Common myeloid progenitor, CD34-positive (primary cell): Measurements from ENCODE around the gene TBXAS1. TPM values are rescaled to one million over a fixed set of nuclear protein-coding genes. Genes with fewer than 3 reads are reported as not detected.
A peak's percentile ranks its signal among the peaks of the same experiment; 100 is the strongest.

ENCODE experiments used
- CTCF ChIA-PET: fragments of 350-600 bp; sonication (Branson Sonifier 250); formaldehyde crosslinking; loops from one replicate; lab custom pipeline; 2021; ENCODE audit warnings: antibody characterized with exemption; lab: Charles Lee
- POLR2A ChIA-PET: fragments of 350-600 bp; sonication (Branson Sonifier 250); formaldehyde crosslinking; loops from one replicate; lab custom pipeline; 2021; ENCODE audit warnings: antibody characterized with exemption; lab: Charles Lee
- DNase-seq, 3 donors: peaks; one replicate each; pipeline versions ENCODE4 v3.0.0 to v3.0.0-alpha.2; 2013
- H3K27ac ChIP-seq, 2 experiments: 1 replicate in 1 of 2; 2 replicates in 1 of 2; pipeline ENCODE4 v1.7.0; 2013; ENCODE audit warnings: inconsistent platforms in 2 of 2, low read length in 2 of 2, mild to moderate bottlenecking in 2 of 2, low read depth in 1 of 2, moderate library complexity in 1 of 2; ENCODE audit not compliant: severe bottlenecking in 2 of 2, insufficient read depth in 1 of 2, poor library complexity in 1 of 2
- H3K27me3 ChIP-seq, 5 experiments: replicated peaks in 2 of 5; 1 replicate in 3 of 5; 2 replicates in 2 of 5; pipeline versions ENCODE4 v1.6.1 to v1.7.0; 2013; ENCODE audit warnings: low read length in 4 of 5, mild to moderate bottlenecking in 2 of 5, moderate library complexity in 2 of 5, inconsistent platforms in 1 of 5; ENCODE audit not compliant: insufficient read depth in 5 of 5, control insufficient read depth in 4 of 5
- H3K36me3 ChIP-seq, 4 experiments: 1 replicate in 2 of 4; 2 replicates in 2 of 4; pipeline versions ENCODE4 v1.6.1 to v1.7.0; 2013; ENCODE audit warnings: low read length in 3 of 4, control low read depth in 1 of 4, mild to moderate bottlenecking in 1 of 4; ENCODE audit not compliant: control insufficient read depth in 4 of 4, insufficient read depth in 4 of 4
- H3K4me1 ChIP-seq, 4 experiments: 1 replicate in 3 of 4; 2 replicates in 1 of 4; pipeline versions ENCODE4 v1.6.1 to v1.7.1; 2013; ENCODE audit warnings: low read length in 3 of 4, mild to moderate bottlenecking in 3 of 4, control low read depth in 1 of 4, inconsistent platforms in 1 of 4, moderate library complexity in 1 of 4; ENCODE audit not compliant: control insufficient read depth in 4 of 4, insufficient read depth in 4 of 4; ENCODE audit errors: control extremely low read depth in 1 of 4
- H3K4me3 ChIP-seq, 7 experiments: 1 replicate in 4 of 7; 2 replicates in 3 of 7; pipeline versions ENCODE4 v1.5.1 to v1.7.0; 2013; ENCODE audit warnings: mild to moderate bottlenecking in 7 of 7, low read length in 6 of 7, moderate library complexity in 6 of 7, inconsistent platforms in 2 of 7, low read depth in 2 of 7, control low read depth in 1 of 7; ENCODE audit not compliant: insufficient read depth in 4 of 7, control insufficient read depth in 1 of 7; ENCODE audit errors: extremely low read depth in 1 of 7
- H3K9me3 ChIP-seq, 5 experiments: 1 replicate in 4 of 5; 2 replicates in 1 of 5; pipeline versions ENCODE4 v1.6.1 to v1.7.1; 2013; ENCODE audit warnings: low read length in 4 of 5, mild to moderate bottlenecking in 2 of 5, inconsistent platforms in 1 of 5, low read depth in 1 of 5, moderate library complexity in 1 of 5; ENCODE audit not compliant: control insufficient read depth in 4 of 5, insufficient read depth in 2 of 5; ENCODE audit errors: control extremely low read depth in 1 of 5
- WGBS: methylation state at CpG from one replicate; pipeline ENCODE4 v1.1.5; 2013; ENCODE audit not compliant: insufficient coverage; 5-methylcytosine and 5-hydroxymethylcytosine counted together
- polyA plus RNA-seq: library from polyadenylated mRNA; unstranded; fragments of 120-200 nt; gene quantifications from one replicate; pipeline ENCODE4 v1.2.1, GENCODE V29; 2013

Gene TBXAS1
- 97.3 TPM for polyA plus RNA-seq

DNA sequence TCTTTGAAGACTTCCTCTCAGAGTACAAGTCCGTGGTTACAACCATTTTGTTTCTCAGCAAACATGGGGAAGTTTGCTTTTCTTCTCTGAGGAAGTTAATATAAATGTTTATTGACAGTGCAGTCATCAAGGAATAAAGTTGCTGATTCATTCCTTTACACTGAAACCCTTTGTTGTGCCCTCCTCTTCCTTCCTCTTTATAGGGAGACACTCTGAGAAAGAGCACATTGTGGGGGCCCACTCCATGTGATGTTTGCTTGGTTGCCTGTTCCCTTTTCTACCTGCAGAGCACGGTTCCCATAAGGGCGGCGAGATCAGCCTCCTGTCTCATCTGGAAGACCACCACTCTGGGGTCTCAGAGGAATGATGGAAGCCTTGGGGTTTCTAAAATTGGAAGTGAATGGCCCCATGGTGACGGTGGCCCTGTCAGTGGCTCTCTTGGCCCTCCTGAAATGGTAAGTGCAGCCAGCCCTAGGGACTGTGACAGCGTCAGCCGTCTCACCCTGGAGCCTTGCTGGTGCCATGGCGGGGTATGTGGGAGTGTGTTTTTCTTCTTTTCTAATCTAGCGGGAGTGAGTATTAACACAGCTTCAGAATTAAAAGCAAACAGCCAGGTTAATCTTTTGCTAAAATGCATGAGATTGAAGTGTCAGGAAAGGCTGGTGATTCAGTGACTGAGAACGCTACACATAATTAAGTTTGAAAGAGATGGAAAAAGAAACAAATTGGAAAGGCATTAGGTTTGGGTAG lies at the start of gene TBXAS1:
TBXAS1 (plus strand) TSS at position 240 of the 750 bp plus-strand sequence; CDS start at position 367, 127 bp downstream.
- Histone ChIP-seq H3K27me3 (no peaks in the 10 kb centered on the region), H3K9me3 (peaks cover 0 to 21% (median 2%) of the 10 kb centered on the region in 5 experiments), H3K27ac (peak within 1 kb of the TSS; percentile 65 to 82), H3K4me1 (peaks cover 20 to 30% (median 21%) of the 10 kb centered on the region in 4 experiments), H3K4me3 (peak within 1 kb of the TSS in 6 of 7 experiments; percentile 31 to 64 (median 58)), H3K36me3 (peaks cover 0 to 12% (median 3%) of the 10 kb centered on the region in 4 experiments)
- DNase-seq = peak; percentile 87 to 98 (median 95)
- 0% methylated on average over 5 of the region's 10 CpGs for WGBS
- POLR2A ChIA-PET = no interaction called here
- CTCF ChIA-PET = interaction anchor here (1.7 to 2.0 kb wide), 3 partner anchors 8 to 60 kb away, joined by 4 to 6 read pairs (median 4); no protein-coding TSS in a partner anchor

DNA sequence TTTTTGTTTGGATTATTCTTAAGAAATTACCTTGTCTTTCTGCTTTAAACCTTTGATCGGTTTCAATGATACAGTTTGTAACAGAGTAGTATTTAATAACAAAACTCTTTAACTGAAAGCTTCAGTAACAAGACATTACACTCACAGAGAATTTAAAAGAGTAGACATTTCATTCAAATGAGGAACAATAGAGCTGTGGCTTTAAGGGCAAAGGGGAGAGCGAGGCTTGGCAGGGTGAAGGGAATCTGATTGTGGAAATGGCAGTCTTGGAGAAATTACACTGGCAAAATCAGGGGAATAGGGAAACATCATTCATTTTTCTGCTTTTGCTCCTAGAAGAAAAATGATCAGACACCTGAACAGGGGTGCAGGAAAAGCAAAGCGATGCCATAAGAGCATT lies 46.1 kb upstream of the TBXAS1 start:
- CTCF ChIA-PET = interaction anchor here (1.1 kb wide), 1 partner anchor 11 kb away, joined by 3 read pairs; no protein-coding TSS in a partner anchor
- Histone ChIP-seq H3K27me3 (peaks cover 0 to 4% (median 0%) of the 10 kb centered on the region in 5 experiments), H3K36me3 (no peaks in the 10 kb centered on the region), H3K27ac (no peak overlapping the region), H3K4me1 (peaks cover 4 to 10% (median 9%) of the 10 kb centered on the region in 4 experiments), H3K9me3 (no peaks in the 10 kb centered on the region), H3K4me3 (no peak overlapping the region)
- POLR2A ChIA-PET = no interaction called here
- DNase-seq = no peak
- WGBS = 92% methylated on average over 2 of the region's 3 CpGs

DNA sequence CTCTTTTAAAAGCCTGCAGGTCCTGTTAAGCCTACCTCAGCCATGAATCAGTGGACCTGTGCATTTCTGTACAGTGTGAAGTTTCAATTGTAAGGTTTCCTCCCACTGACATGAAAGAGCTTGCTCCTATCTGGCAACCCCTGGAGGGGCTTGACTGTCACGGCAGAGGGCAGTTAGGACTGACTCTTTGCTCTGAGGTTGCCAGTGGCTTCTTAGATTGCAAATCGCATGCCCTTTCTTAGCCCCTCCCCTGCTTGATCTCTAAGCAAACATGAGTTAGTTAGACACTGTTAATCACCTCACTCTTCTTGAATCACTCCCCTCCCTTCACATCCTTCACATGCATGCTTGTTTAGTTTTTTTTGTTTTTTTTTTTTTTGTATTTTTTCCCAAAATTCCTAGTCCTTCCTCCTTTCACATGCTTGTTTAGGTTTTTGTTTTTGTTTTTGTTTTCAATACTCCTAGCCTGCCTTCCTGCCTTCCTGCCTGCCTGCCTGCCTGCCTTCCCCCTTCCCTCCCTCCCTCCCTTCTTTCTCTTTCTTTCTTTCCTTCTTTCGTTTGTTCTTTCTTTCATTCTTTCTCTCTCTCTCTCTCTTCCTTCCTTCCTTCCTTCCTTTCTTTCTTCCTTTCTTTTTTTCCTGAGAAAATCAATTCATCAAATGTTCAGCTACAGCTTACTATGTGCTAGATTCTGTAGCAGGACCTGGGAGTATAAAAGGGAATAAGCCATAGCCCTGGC lies 45.2 kb upstream of the TBXAS1 start:
- Histone ChIP-seq H3K9me3 (no peaks in the 10 kb centered on the region), H3K4me3 (no peak overlapping the region), H3K4me1 (peaks cover 2 to 4% (median 3%) of the 10 kb centered on the region in 4 experiments), H3K27me3 (peaks cover 0 to 4% (median 0%) of the 10 kb centered on the region in 5 experiments), H3K36me3 (no peaks in the 10 kb centered on the region), H3K27ac (no peak overlapping the region)
- ChIA-PET CTCF (interaction anchor here (0.6 to 1.7 kb wide), 4 partner anchors 10 to 37 kb away, joined by 3 to 4 read pairs (median 4); no protein-coding TSS in a partner anchor), POLR2A (no interaction called here)
- 78% methylated on average over 3 of the region's 3 CpGs for WGBS
- peak in 1 of 3 donors; percentile 18 for DNase-seq

DNA sequence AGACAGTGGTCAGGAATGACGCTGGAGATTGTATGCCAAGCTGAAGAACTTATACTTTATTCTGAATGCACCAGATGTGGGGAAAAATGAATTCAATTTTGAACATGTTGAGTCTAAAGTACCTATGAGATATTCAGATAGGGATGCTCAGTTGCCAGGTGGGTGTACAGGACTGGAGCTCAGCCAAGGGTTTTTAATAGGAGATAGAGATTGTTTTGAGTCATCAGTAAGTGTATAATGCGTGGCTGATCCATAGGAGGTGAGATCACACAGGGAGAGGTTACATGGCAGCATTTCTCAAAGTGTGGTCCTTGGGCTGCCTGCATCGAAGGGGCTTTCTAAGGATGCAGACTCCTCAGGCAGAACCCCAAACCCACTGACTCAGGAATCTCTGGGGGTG lies 44.4 kb upstream of the TBXAS1 start:
- no peak overlapping the region for H3K4me3 ChIP-seq
- POLR2A ChIA-PET = no interaction called here
- no peak overlapping the region for H3K27ac ChIP-seq

DNA sequence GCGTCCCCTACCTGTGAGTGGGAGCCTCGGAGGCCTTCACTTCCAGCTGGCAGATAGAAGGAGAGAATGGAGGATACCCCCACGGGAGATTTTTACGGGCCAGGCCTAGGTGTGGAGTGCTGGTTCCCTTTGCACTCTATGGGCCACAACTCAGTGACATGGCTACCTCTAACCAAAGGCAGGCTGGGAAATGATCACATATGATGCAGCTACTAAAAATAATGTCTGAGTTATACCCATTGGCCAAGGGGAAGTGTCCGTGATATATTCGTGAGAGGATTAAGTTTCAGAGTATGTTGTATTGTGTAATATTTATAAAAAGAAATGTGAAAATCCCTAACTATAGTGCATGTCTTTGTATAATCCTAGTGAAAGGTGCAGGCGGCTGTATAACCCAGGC lies 37.7 kb upstream of the TBXAS1 start:
- H3K9me3 ChIP-seq = no peaks in the 10 kb centered on the region
- 96% methylated on average over 6 of the region's 7 CpGs for WGBS
- no peaks in the 10 kb centered on the region for H3K4me1 ChIP-seq
- no peak for DNase-seq
- POLR2A ChIA-PET = no interaction called here
- H3K27ac ChIP-seq = no peak overlapping the region
- H3K27me3 ChIP-seq = no peaks in the 10 kb centered on the region
- H3K4me3 ChIP-seq = no peak overlapping the region
- no peaks in the 10 kb centered on the region for H3K36me3 ChIP-seq
- CTCF ChIA-PET = no interaction called here

More for the DNA sequence above, 44.4 kb upstream of the TBXAS1 start:
- 100% methylated on average over 3 of the region's 3 CpGs for WGBS
- no peaks in the 10 kb centered on the region for H3K36me3 ChIP-seq
- CTCF ChIA-PET = interaction anchor here (0.6 to 1.7 kb wide), 3 partner anchors 15 to 38 kb away, joined by 3 to 4 read pairs (median 4); no protein-coding TSS in a partner anchor
- no peaks in the 10 kb centered on the region for H3K27me3 ChIP-seq
- no peak for DNase-seq
- no peaks in the 10 kb centered on the region for H3K9me3 ChIP-seq
- peaks cover 0 to 2% (median 0%) of the 10 kb centered on the region in 4 experiments for H3K4me1 ChIP-seq

DNA sequence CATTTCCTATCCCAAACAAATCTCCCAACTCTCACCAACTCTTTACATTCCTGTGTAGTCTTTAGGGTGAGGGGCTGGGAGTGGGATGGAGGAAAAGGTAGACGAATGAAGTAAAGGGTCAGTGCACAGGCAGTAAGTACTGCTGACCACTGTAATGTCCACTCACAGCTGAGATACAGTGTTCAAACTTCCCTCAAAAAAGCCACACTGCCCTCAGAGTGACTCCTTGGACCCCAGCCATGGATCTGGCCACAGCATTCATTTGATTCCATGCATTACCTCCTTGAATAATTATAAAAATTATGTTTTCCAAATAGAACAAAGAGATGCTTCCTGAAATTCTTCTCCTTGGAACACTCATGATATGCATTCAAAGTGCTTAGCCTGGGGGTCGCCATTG lies 31.5 kb upstream of the TBXAS1 start:
- H3K9me3 ChIP-seq = peaks cover 0 to 4% (median 0%) of the 10 kb centered on the region in 5 experiments
- 90% methylated on average over 2 of the region's 2 CpGs for WGBS
- H3K4me1 ChIP-seq = peaks cover 0 to 11% (median 5%) of the 10 kb centered on the region in 4 experiments
- ChIA-PET POLR2A (no interaction called here), CTCF (no interaction called here)
- no peak for DNase-seq
- H3K27me3 ChIP-seq = no peaks in the 10 kb centered on the region
- no peak overlapping the region for H3K27ac ChIP-seq
- H3K36me3 ChIP-seq = no peaks in the 10 kb centered on the region
- H3K4me3 ChIP-seq = no peak overlapping the region
